A549 (cell line): Measurements from ENCODE around the gene PARP8.

ENCODE experiments used
- BHLHE40 ChIP-seq: IDR thresholded peaks from 2 replicates; pipeline ENCODE4 v1.6.1; 2012; ENCODE audit warnings: low read depth, low read length, inconsistent platforms
- CHD4 ChIP-seq: fragments of 200-600 bp; sonication (generic); IDR thresholded peaks from 2 replicates; pipeline ENCODE4 v1.6.1; 2016; ENCODE audit warnings: antibody characterized with exemption, mild to moderate bottlenecking, borderline replicate concordance
- POLR2A ChIP-seq: IDR thresholded peaks from 2 replicates; pipeline ENCODE4 v1.6.1; 2012; ENCODE audit warnings: mild to moderate bottlenecking, low read length
- POLR2AphosphoS2 ChIP-seq: conservative IDR thresholded peaks from 2 replicates; pipeline ENCODE4 v1.6.1; 2012; ENCODE audit warnings: low read length, improper control_type of control experiment, inconsistent platforms
- RAD21 ChIP-seq, 2 experiments: fragments of >200 bp in 1 of 2; sonication (Bioruptor Twin) in 1 of 2; formaldehyde crosslinking in 1 of 2; IDR thresholded peaks in 1 of 2; conservative IDR thresholded peaks in 1 of 2; 2 replicates in 1 of 2; 3 replicates in 1 of 2; pipeline ENCODE4 v1.6.1; 2012 to 2018; ENCODE audit warnings: inconsistent platforms in 1 of 2
- RNF2 ChIP-seq: fragments of 200-600 bp; sonication (generic); IDR thresholded peaks from 2 replicates; pipeline ENCODE4 v1.6.1; 2016; ENCODE audit warnings: low read depth, mild to moderate bottlenecking, antibody characterized with exemption, moderate library complexity, borderline replicate concordance
- TP53 ChIP-seq: fragments of 250-450 bp; sonication (Bioruptor Pico); IDR thresholded peaks from 2 replicates; pipeline ENCODE4 v1.5.0; 2021; ENCODE audit warnings: mild to moderate bottlenecking, moderate library complexity
- TF ChIP-seq, protein P1 (sequence below): fragments of >200 bp; sonication (Bioruptor Twin); formaldehyde crosslinking; IDR thresholded peaks from 3 replicates; pipeline ENCODE4 v1.5.1; 2016

GRCh38 chr5:50712479-50712878 lies 46.0 kb downstream of the PARP8 start:
- no peak for TF ChIP-seq CHD4
- no peak for TF ChIP-seq POLR2AphosphoS2
- TF ChIP-seq TP53 (CRISPR knock-in tag) = no peak
- TF ChIP-seq POLR2A = no peak
- TF ChIP-seq, protein P1, sequence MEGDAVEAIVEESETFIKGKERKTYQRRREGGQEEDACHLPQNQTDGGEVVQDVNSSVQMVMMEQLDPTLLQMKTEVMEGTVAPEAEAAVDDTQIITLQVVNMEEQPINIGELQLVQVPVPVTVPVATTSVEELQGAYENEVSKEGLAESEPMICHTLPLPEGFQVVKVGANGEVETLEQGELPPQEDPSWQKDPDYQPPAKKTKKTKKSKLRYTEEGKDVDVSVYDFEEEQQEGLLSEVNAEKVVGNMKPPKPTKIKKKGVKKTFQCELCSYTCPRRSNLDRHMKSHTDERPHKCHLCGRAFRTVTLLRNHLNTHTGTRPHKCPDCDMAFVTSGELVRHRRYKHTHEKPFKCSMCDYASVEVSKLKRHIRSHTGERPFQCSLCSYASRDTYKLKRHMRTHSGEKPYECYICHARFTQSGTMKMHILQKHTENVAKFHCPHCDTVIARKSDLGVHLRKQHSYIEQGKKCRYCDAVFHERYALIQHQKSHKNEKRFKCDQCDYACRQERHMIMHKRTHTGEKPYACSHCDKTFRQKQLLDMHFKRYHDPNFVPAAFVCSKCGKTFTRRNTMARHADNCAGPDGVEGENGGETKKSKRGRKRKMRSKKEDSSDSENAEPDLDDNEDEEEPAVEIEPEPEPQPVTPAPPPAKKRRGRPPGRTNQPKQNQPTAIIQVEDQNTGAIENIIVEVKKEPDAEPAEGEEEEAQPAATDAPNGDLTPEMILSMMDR = no peak
- TF ChIP-seq BHLHE40 = no peak
- TF ChIP-seq RAD21 (conservative IDR thresholded peaks at IDR 0.05 in 1 of 2, IDR thresholded peaks at IDR 0.05 in 1 of 2) = no peak
- no peak for TF ChIP-seq RNF2
